Ascending aorta (tissue), 2 donors: ENCODE results near the gene CPED1. TPM values are rescaled to one million over a fixed set of nuclear protein-coding genes. Genes with fewer than 3 reads are reported as not detected.
A peak's percentile ranks its signal among the peaks of the same experiment; 100 is the strongest.

Experiments used
- DNase-seq, 2 donors: peaks; one replicate each; pipeline ENCODE4 v3.0.0-alpha.2; 2019; ENCODE audit warnings: low spot score in 2 of 2
- H3K27ac ChIP-seq, 2 donors: fragments of 200-600 bp; sonication (generic); one replicate each; pipeline ENCODE4 v1.5.1; 2016 to 2017; ENCODE audit warnings: mild to moderate bottlenecking in 1 of 2
- H3K27me3 ChIP-seq: fragments of 200-600 bp; sonication (generic); one replicate; pipeline ENCODE4 v1.5.1; 2017
- H3K36me3 ChIP-seq, 2 donors: fragments of 200-600 bp; sonication (generic); one replicate each; pipeline ENCODE4 v1.5.1; 2016
- H3K4me1 ChIP-seq, 2 donors: fragments of 200-600 bp; sonication (generic); one replicate each; pipeline ENCODE4 v1.5.1; 2016 to 2017; ENCODE audit warnings: mild to moderate bottlenecking in 1 of 2
- H3K4me3 ChIP-seq, 2 donors: fragments of 200-600 bp; sonication (generic); one replicate each; pipeline ENCODE4 v1.5.1; 2016 to 2017; ENCODE audit warnings: mild to moderate bottlenecking in 1 of 2
- H3K9me3 ChIP-seq, 2 donors: fragments of 200-600 bp; sonication (generic); one replicate each; pipeline ENCODE4 v1.5.1; 2016
- intact Hi-C: fragments of 100-400 bp; cut with DNase I; formaldehyde crosslinking; loops from one replicate; pipeline ENCODE4 v1.15.1; 2023
- total RNA-seq: library from RNA; depleted of rRNA; stranded (reverse); fragments of >200 nt; gene quantifications from one replicate; pipeline ENCODE4 v1.1.0, GENCODE V29; 2016
- TF ChIP-seq, protein P1 (sequence below), 3 experiments: fragments of 200-600 bp in 2 of 3; fragments of 450-650 bp in 1 of 3; sonication (generic) in 2 of 3; IDR thresholded peaks; one replicate each; pipeline ENCODE4 v1.5.1; 2016 to 2019; ENCODE audit warnings: antibody characterized with exemption in 3 of 3, mild to moderate bottlenecking in 1 of 3, moderate library complexity in 1 of 3

Gene CPED1
- total RNA-seq, 1 donor from 2014 or later: 69.5 TPM

DNA sequence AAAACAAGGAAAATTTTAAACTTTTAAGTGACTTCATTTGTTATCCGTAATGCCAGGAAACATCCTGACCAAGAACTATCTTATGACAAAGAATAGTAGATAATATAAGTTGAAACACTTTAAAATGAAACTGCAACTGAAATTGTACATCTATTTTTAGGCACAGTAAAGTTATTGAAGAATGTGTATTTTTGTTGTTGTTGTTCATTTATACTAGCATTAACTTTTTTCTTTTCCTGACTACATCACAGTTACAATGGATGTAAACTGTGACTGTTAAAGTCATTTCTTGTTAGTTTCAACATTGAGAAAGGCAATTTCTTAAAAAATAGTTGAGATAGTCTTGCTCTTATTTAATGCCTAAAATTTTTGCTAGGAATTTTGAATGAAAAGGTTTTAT is 2.6 kb downstream of the CPED1 start:
- Histone ChIP-seq H3K27me3 (no peaks in the 10 kb centered on the region), H3K27ac (peak overlapping the region; percentile 88 to 91), H3K36me3 (no peaks in the 10 kb centered on the region), H3K4me1 (peaks cover 3 to 10% of the 10 kb centered on the region in 2 donors), H3K9me3 (no peaks in the 10 kb centered on the region), H3K4me3 (peak overlapping the region; percentile 57 to 68)
- TF ChIP-seq, protein P1, sequence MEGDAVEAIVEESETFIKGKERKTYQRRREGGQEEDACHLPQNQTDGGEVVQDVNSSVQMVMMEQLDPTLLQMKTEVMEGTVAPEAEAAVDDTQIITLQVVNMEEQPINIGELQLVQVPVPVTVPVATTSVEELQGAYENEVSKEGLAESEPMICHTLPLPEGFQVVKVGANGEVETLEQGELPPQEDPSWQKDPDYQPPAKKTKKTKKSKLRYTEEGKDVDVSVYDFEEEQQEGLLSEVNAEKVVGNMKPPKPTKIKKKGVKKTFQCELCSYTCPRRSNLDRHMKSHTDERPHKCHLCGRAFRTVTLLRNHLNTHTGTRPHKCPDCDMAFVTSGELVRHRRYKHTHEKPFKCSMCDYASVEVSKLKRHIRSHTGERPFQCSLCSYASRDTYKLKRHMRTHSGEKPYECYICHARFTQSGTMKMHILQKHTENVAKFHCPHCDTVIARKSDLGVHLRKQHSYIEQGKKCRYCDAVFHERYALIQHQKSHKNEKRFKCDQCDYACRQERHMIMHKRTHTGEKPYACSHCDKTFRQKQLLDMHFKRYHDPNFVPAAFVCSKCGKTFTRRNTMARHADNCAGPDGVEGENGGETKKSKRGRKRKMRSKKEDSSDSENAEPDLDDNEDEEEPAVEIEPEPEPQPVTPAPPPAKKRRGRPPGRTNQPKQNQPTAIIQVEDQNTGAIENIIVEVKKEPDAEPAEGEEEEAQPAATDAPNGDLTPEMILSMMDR (IDR thresholded peaks at IDR 0.05): no peak
- DNase-seq: no peak
- intact Hi-C loops: loop anchor here (1.0 kb wide), 1 partner anchor 90 kb away; no protein-coding TSS in a partner anchor

DNA sequence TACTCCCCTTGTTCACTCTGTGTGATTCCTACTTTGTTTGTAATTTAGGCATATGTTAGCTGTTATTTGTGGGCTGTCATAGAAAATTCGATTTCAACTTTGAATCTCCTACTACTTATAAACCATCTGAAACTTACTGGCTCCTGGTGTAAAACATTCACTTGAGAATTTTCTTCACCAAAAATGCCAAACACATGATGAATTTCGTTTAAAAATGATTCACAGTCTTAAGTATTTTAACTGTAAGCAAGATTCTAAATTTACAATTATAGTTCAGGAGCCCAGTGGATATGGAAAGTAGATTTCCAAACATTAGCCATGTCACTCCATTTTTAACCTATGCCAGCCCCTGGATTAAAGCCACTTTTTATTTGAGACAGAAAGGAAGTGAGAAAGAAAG is 3.1 kb downstream of the CPED1 start:
- no peaks in the 10 kb centered on the region for H3K36me3 ChIP-seq
- H3K27me3 ChIP-seq: no peaks in the 10 kb centered on the region
- TF ChIP-seq, protein P1 (IDR thresholded peaks at IDR 0.05): no peak
- H3K4me3 ChIP-seq: peak overlapping the region; percentile 57 to 68
- H3K27ac ChIP-seq: peak overlapping the region; percentile 88 to 91
- DNase-seq: no peak
- H3K9me3 ChIP-seq: no peaks in the 10 kb centered on the region
- intact Hi-C loops: loop anchor here (1.0 kb wide), 1 partner anchor 90 kb away; no protein-coding TSS in a partner anchor
- peaks cover 3 to 11% of the 10 kb centered on the region in 2 donors for H3K4me1 ChIP-seq

DNA sequence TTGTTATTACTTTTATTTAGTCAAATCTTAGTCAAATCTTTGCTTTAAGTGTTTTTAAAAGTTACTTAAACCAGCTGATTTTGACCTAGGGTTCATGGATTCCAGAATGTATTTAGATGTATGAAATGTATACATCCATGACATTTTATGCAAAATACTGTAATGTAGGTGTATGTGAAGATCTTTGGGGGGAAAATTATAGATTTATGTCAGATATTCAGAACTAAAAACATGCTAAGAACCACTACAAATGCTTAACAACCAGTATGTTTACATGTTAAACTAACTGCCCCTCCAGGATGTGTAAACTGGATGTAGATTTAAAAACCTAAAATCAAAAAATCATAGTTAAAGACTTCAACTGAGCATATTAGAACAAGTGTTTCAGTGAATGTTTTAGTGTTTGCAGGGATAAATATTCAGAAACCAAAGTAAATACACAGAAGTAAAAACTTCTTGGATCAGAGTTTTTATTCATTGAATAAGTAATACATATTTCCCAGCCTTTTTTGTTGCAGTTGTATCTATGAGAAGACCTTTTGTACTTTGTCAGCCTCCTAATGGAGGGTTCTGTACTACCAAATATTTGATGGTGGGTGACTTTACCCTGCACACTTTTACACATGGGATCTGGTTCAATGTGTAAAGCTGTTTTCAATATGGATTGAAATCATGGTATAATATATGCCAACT is 3.9 kb downstream of the CPED1 start:
- peak overlapping the region; percentile 88 to 91 for H3K27ac ChIP-seq
- DNase-seq: no peak
- H3K4me1 ChIP-seq: peaks cover 3 to 15% of the 10 kb centered on the region in 2 donors
- intact Hi-C loops: no loop called here
- H3K36me3 ChIP-seq: no peaks in the 10 kb centered on the region
- no peaks in the 10 kb centered on the region for H3K27me3 ChIP-seq
- TF ChIP-seq, protein P1 (IDR thresholded peaks at IDR 0.05): no peak
- H3K9me3 ChIP-seq: no peaks in the 10 kb centered on the region
- H3K4me3 ChIP-seq: peak overlapping the region; percentile 57 to 68

DNA sequence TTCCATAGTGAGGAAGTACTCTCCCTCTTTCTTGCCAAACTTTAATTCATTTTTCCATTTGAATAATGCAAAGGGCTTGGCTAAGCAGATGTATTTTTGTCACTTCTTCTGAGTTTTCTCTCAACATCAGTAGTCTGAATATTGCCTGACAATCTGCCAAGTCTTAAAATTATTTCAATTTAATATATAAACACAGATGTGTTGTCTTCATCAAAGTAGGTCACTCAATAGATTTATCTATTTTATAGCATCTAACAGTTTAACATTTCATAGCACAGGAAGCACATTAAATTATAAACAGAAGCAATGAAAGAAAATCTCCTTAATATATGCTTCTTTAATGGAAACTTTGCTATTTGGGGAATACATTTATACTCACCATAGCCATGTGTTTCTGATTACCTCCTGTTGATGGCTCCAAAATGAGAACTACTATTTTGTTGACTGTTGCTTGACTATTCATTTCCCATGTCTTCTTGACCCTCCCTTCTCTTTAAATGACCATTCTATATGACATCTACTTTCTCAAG is 4.5 kb downstream of the CPED1 start:
- Histone ChIP-seq H3K27me3 (no peaks in the 10 kb centered on the region), H3K4me3 (peak overlapping the region; percentile 57 to 68), H3K4me1 (peaks cover 3 to 18% of the 10 kb centered on the region in 2 donors), H3K36me3 (no peaks in the 10 kb centered on the region), H3K9me3 (no peaks in the 10 kb centered on the region), H3K27ac (peak overlapping the region; percentile 15 to 88)
- DNase-seq: no peak
- TF ChIP-seq, protein P1 (IDR thresholded peaks at IDR 0.05): no peak
- intact Hi-C loops: no loop called here

DNA sequence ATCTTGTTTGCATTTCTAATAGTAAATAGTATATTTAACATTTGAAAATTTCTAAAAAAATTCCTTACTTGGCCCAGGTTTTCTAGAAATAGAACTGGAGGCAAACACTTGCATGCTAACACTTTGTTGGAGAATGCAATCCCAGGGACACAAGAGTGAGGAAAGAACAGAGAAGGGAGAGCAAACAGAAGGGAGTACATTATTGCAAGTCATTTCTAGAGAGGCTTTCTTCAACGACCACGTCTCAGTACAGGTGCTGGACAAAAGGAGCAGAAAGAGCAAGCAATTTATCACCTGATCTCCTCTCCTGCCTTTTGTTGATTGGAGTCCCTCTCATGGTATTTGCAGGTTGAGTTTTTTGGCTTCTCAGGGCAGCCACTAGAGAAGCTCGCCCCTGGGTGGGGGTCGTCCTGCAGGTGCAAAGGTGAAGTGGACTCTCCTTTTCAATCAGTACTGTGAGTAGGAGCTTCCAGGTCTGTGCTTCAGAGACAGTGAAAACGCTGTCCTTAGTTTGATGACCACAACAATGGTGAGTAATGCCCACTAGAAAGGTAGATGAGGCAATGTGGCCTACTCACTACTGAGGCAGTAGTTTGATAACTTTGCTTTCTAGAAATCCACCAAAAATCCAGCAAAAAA is 5.2 kb downstream of the CPED1 start:
- intact Hi-C loops: no loop called here
- Histone ChIP-seq H3K27ac (peak overlapping the region; percentile 83 to 88), H3K9me3 (no peaks in the 10 kb centered on the region), H3K36me3 (no peaks in the 10 kb centered on the region), H3K4me1 (peaks cover 3 to 18% of the 10 kb centered on the region in 2 donors), H3K27me3 (no peaks in the 10 kb centered on the region), H3K4me3 (peak overlapping the region in 1 of 2 donors; percentile 68)
- TF ChIP-seq, protein P1 (IDR thresholded peaks at IDR 0.05): no peak
- DNase-seq: no peak
